ENCODE results near the gene TRHDE. TPM values are rescaled to one million over a fixed set of nuclear protein-coding genes. Genes with fewer than 3 reads are reported as not detected.

The TRHDE gene
- total and polyA plus RNA-seq, 2 donors (not counting 1 experiment from before 2014, with no cell fraction given), result 7.3 to 8.8 TPM

GRCh38 chr12:72315858-72316257, 43.7 kb downstream of the TRHDE start:
- Histone ChIP-seq H3K4me3 (replicated peaks in 1 of 4; ENCODE audit: control extremely low read depth in 1 of 4, insufficient read depth in 1 of 4, low read depth in 3 of 4, low read length in 4 of 4) (no peak overlapping the region), H4K20me1 (ENCODE audit: control insufficient read depth, extremely low read depth, insufficient read depth, low read length) (no peaks in the 10 kb centered on the region), H3K79me2 (ENCODE audit: control insufficient read depth, insufficient read depth, low read length) (no peaks in the 10 kb centered on the region), H3K4me1 (ENCODE audit: control insufficient read depth, extremely low read depth, insufficient read depth, low read length) (no peaks in the 10 kb centered on the region), H3K9me3 (ENCODE audit: control insufficient read depth, insufficient read depth, low read depth, low read length) (no peaks in the 10 kb centered on the region), H3K36me3 (ENCODE audit: control insufficient read depth, insufficient read depth, low read length) (no peaks in the 10 kb centered on the region), H2AFZ (ENCODE audit: low read length) (no peak overlapping the region), H3K27ac (ENCODE audit: insufficient read depth, low read length) (no peak overlapping the region), H3K4me2 (ENCODE audit: extremely low read depth, insufficient read depth, low read length) (no peak overlapping the region), H3K9ac (ENCODE audit: insufficient read depth, low read length) (no peak overlapping the region), H3K27me3 (ENCODE audit: control insufficient read depth, insufficient read depth, low read length) (no peaks in the 10 kb centered on the region)
- DNase-seq (ENCODE audit: low read depth in 2 of 2), result no peak
- TF ChIP-seq CTCF (conservative IDR thresholded peaks at IDR 0.05 in 1 of 2, IDR thresholded peaks at IDR 0.05 in 1 of 2; ENCODE audit: low read depth in 1 of 2, low read length in 2 of 2) (no peak), EZH2 (IDR thresholded peaks at IDR 0.05; ENCODE audit: low read length, missing control alignments) (no peak)

GRCh38 chr12:72318341-72318740, 46.2 kb downstream of the TRHDE start:
- H3K27me3 ChIP-seq (ENCODE audit: control insufficient read depth, insufficient read depth, low read length), result no peaks in the 10 kb centered on the region
- no peak overlapping the region for H3K4me3 ChIP-seq (replicated peaks in 1 of 4; ENCODE audit: control extremely low read depth in 1 of 4, insufficient read depth in 1 of 4, low read depth in 3 of 4, low read length in 4 of 4)
- no peak overlapping the region for H3K4me2 ChIP-seq (ENCODE audit: extremely low read depth, insufficient read depth, low read length)
- no peak for TF ChIP-seq EZH2 (IDR thresholded peaks at IDR 0.05; ENCODE audit: low read length, missing control alignments)
- no peak for TF ChIP-seq CTCF (conservative IDR thresholded peaks at IDR 0.05 in 1 of 2, IDR thresholded peaks at IDR 0.05 in 1 of 2; ENCODE audit: low read depth in 1 of 2, low read length in 2 of 2)
- H3K9ac ChIP-seq (ENCODE audit: insufficient read depth, low read length), result no peak overlapping the region
- H2AFZ ChIP-seq (ENCODE audit: low read length), result no peak overlapping the region
- H3K9me3 ChIP-seq (ENCODE audit: control insufficient read depth, insufficient read depth, low read depth, low read length), result no peaks in the 10 kb centered on the region
- no peaks in the 10 kb centered on the region for H3K79me2 ChIP-seq (ENCODE audit: control insufficient read depth, insufficient read depth, low read length)
- H3K4me1 ChIP-seq (ENCODE audit: control insufficient read depth, extremely low read depth, insufficient read depth, low read length), result no peaks in the 10 kb centered on the region
- no peak for DNase-seq (ENCODE audit: low read depth in 2 of 2)
- no peaks in the 10 kb centered on the region for H3K36me3 ChIP-seq (ENCODE audit: control insufficient read depth, insufficient read depth, low read length)
- H3K27ac ChIP-seq (ENCODE audit: insufficient read depth, low read length), result no peak overlapping the region
- H4K20me1 ChIP-seq (ENCODE audit: control insufficient read depth, extremely low read depth, insufficient read depth, low read length), result no peaks in the 10 kb centered on the region

GRCh38 chr12:72323881-72324280, 51.7 kb downstream of the TRHDE start:
- no peak overlapping the region for H3K27ac ChIP-seq (ENCODE audit: insufficient read depth, low read length)
- no peaks in the 10 kb centered on the region for H3K4me1 ChIP-seq (ENCODE audit: control insufficient read depth, extremely low read depth, insufficient read depth, low read length)
- no peak overlapping the region for H3K4me3 ChIP-seq (replicated peaks in 1 of 4; ENCODE audit: control extremely low read depth in 1 of 4, insufficient read depth in 1 of 4, low read depth in 3 of 4, low read length in 4 of 4)
- no peak overlapping the region for H3K4me2 ChIP-seq (ENCODE audit: extremely low read depth, insufficient read depth, low read length)
- no peaks in the 10 kb centered on the region for H3K9me3 ChIP-seq (ENCODE audit: control insufficient read depth, insufficient read depth, low read depth, low read length)
- no peaks in the 10 kb centered on the region for H3K27me3 ChIP-seq (ENCODE audit: control insufficient read depth, insufficient read depth, low read length)
- no peaks in the 10 kb centered on the region for H4K20me1 ChIP-seq (ENCODE audit: control insufficient read depth, extremely low read depth, insufficient read depth, low read length)
- no peak overlapping the region for H2AFZ ChIP-seq (ENCODE audit: low read length)
- H3K9ac ChIP-seq (ENCODE audit: insufficient read depth, low read length), result no peak overlapping the region
- H3K36me3 ChIP-seq (ENCODE audit: control insufficient read depth, insufficient read depth, low read length), result no peaks in the 10 kb centered on the region
- peak; percentile 21 to 60 for DNase-seq (ENCODE audit: low read depth in 2 of 2)
- no peaks in the 10 kb centered on the region for H3K79me2 ChIP-seq (ENCODE audit: control insufficient read depth, insufficient read depth, low read length)
- TF ChIP-seq CTCF (conservative IDR thresholded peaks at IDR 0.05 in 1 of 2, IDR thresholded peaks at IDR 0.05 in 1 of 2; ENCODE audit: low read depth in 1 of 2, low read length in 2 of 2) (no peak), EZH2 (IDR thresholded peaks at IDR 0.05; ENCODE audit: low read length, missing control alignments) (no peak)

All from fibroblast of lung (primary cell).